Fibroblast of upper back skin (primary cell): ENCODE measurements around the gene MRPS18A.

ENCODE experiments used
- DNase-seq: peaks from one replicate; pipeline ENCODE4 v3.0.0-alpha.2; 2013

MRPS18A gene

DNA sequence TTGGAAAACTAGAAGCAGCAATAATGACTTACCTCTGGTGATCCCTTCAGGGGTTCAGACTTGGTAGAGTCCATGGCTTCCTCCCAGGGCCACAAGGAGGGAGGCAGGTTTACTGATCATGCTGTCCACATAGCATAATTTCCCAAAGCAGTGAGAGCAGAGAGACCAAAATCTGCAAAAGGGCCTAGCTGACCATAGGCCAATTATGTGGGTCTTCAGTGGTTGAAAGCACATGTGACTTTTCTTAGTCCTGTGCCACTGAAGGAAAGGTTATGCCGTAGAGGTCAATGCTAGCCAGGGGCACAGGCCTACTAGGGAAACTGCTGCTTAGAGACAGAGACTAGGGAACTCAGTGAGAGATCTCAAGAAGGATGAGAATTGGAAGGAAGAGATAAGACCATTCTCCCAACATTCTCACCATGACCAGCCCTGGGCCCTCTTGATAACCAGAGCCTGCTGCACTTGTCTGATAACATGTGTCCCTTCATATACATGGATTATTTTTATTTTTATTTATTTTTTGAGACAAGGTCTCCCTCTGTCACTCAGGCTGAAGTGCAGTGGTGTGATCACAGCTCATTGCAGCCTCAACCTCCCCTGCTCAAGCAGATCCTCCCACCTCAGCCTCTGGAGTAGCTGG is 56.5 kb downstream of the MRPS18A start:
- no peak for DNase-seq

DNA sequence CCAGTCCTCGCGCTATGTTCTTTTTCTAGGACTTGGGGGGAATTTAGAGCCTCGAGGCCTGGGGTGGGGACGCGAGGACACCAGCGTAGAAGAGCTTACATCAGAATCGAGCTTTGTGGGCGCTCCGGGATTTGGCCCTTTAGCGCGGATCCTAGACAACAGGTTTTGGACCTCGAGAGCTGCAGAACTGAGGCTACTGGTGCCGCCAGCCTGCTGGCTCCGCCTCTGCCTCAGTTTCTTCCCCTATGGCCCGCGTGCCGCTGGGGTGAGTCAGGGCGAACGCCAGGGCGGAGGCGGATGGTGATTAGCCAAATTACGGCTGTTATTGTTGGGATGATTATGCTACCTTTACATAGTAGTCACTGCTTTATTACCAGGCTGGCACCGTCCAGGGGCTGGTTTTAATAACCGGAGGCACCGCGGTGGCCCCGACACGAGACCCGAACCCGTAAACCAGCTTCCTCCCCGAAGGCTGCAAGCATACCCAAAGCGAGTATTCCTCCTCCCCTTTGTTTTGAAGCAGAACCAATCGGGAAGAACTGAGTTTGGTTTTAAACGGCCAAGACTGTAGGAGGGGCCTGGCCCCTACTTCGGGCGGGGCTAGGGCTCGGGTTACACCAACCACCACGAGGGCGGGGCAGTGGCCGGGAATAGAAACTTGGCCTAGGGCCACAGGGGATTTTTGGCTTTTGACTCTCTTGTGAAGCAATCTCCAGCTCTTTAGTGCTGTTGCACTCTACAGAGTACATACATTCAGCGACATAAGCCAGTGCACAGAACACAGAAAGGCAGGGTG is 57.9 kb downstream of the MRPS18A start:
- peak; percentile 99 for DNase-seq

DNA sequence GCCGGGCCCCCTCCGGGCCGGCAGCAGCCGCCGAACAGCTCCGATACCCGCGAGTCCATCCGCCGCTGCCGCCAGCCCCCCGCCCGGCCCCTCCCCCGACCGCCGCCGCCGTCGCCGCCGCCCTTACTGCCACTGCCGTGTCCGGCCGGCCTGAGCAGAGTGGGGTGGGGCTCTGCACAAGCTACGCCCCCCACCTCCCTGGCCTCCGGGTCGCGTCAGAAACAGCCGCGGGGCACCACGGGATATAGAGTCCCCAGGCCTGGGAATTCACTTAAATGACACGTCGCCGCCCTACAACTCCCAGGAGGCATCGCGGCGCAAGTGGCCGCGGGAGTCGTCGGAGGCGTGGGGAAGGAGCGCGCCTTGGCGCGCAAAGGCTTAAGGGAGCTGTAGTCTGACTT is 58.5 kb downstream of the MRPS18A start, which contains the start of gene GTPBP2:
GTPBP2 (minus strand) TSS at position 161 of the 401 bp plus-strand sequence; CDS start at position 59, 102 bp downstream.
- DNase-seq = peak; percentile 99

DNA sequence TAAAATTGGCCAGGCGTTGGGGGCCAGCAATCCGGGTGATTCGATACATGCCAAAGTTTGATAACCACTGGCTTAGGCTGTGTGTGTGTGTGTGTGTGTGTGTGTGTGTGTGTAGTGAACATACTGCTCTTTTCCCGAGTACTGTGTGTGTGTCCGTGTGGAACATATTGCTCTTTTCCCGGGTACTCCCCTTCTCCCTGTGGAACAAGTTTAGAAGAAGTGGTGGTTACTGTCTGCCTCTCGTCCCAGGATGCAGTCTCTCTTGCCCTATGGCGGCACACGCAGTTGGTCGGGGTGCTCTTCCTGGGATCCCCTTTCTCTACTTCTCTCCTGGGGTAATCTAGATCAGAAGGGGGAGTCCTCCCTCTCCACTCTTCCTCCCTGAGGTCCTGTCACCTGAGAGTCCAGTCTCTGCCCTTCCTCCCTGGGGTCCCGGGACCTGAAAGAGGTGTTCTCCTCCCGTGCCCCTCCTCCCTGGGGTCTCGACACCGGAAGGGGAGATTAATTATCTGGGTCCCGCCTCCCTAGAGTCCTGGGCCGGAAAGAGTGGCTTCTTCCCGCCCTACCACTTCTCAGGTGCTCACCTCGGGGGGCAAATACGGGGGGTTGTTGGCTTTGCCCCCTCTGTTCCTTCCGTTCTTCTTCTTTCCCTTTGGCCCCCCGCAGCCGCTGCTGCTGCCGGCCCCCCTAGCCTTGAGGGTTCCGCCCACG is 59.0 kb downstream of the MRPS18A start:
- peak; percentile 57 for DNase-seq

GRCh38 chr6:43627008-43627825 is 60.4 kb downstream of the MRPS18A start:
- peak; percentile 97 for DNase-seq

- DNase-seq = no peak
Observed at GRCh38 chr6:43625393-43625992, 62.1 kb downstream of the MRPS18A start.

GRCh38 chr6:43624786-43625288 is 62.8 kb downstream of the MRPS18A start:
- DNase-seq = no peak

DNA sequence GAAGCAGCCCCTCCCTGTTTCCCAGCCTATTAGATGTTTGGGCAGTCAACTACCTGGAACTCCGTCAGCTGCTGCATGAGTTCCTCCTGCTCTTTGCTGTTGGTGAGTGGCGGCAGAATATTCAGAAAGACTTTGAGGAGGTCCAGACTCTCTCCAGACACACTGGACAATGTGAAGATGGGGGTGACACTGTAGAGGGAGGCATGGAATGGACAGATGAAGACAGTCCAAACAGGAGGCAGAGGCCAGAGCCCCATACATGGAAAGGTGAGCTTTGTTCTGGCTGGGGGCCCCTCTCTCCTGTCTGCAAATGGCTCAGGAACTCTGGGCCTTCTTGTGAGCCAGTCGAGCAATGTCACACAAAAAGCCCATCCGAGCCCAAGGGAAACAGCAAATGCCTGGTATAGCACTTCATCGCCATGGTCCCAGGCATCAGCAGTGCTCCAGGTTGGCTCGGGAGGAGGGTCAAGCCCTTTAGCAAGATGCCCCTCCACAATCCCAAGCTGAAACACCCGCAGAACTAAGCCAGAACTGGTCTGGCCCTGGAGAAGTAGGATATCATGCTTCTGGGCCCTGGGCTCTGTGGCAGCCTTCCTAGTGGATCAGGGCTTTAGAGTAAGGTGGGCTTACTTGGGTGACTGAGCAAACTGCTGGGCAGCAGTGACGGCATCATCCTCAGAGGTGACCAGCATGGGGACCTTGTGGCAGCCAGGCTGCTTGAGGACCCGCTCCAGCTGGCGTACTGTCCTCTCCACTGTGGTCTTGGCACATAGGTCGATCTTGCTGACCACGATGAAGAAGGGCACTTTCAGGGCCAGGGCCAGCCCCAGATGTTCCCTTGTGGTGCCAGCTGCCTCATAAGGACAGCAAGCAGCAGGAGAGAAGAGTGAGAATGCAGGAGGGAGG is 63.5 kb downstream of the MRPS18A start:
- DNase-seq = no peak

GRCh38 chr6:43622541-43622940 is 65.0 kb downstream of the MRPS18A start:
- no peak for DNase-seq

GRCh38 chr6:43621836-43622180 is 65.8 kb downstream of the MRPS18A start:
- no peak for DNase-seq
